AG04450 (cell line): ENCODE results near the gene SLC12A2. TPM values are rescaled to one million over a fixed set of nuclear protein-coding genes. Genes with fewer than 3 reads are reported as not detected.

ENCODE experiments used
- CTCF ChIA-PET: fragments of 300-600, 350-600 bp; formaldehyde crosslinking; extraction: SDS; loops from one replicate; lab custom pipeline; 2022; ENCODE audit warnings: antibody characterized with exemption, inconsistent platforms; lab: Charles Lee
- POLR2A ChIA-PET: fragments of 350-600 bp; formaldehyde crosslinking; extraction: SDS; loops from one replicate; lab custom pipeline; 2021; ENCODE audit warnings: antibody characterized with exemption, inconsistent platforms; lab: Yijun Ruan, JAX
- DNase-seq: peaks from one replicate; pipeline ENCODE4 v3.0.0-alpha.2; 2011; ENCODE audit warnings: low read depth, low spot score
- H3K27ac ChIP-seq: one replicate; pipeline ENCODE4 v1.5.1; 2012; ENCODE audit warnings: low read depth, low read length, control low read depth
- H3K27me3 ChIP-seq: one replicate; pipeline ENCODE4 v1.6.0; 2012; ENCODE audit warnings: low read length; ENCODE audit not compliant: control insufficient read depth, insufficient read depth
- H3K4me3 ChIP-seq: 2 replicates; pipeline ENCODE4 v1.5.1; 2011; ENCODE audit warnings: mild to moderate bottlenecking, low read depth, low read length, control low read depth
- H3K9me3 ChIP-seq: 2 replicates; pipeline ENCODE4 v1.5.1; 2012; ENCODE audit warnings: low read length; ENCODE audit not compliant: control insufficient read depth, insufficient read depth
- polyA plus RNA-seq: library from polyadenylated mRNA; depleted of rRNA; stranded (reverse); fragments of >200 nt; gene quantifications from 2 replicates; pipeline ENCODE4 v1.2.3, GENCODE V29; 2011
- TF ChIP-seq, protein P1 (sequence below): IDR thresholded peaks from 2 replicates; pipeline ENCODE4 v1.5.1; 2011; ENCODE audit warnings: low read depth, low read length, control low read depth, inconsistent platforms

The SLC12A2 gene
- polyA plus RNA-seq, 1 experiment = 10.5 TPM

GRCh38 chr5:128197896-128198522 lies 114.4 kb downstream of the SLC12A2 start:
- CTCF ChIA-PET = no interaction called here
- no peak overlapping the region for H3K27ac ChIP-seq
- DNase-seq = no peak
- H3K4me3 ChIP-seq = no peak overlapping the region
- POLR2A ChIA-PET = no interaction called here
- TF ChIP-seq, protein P1, sequence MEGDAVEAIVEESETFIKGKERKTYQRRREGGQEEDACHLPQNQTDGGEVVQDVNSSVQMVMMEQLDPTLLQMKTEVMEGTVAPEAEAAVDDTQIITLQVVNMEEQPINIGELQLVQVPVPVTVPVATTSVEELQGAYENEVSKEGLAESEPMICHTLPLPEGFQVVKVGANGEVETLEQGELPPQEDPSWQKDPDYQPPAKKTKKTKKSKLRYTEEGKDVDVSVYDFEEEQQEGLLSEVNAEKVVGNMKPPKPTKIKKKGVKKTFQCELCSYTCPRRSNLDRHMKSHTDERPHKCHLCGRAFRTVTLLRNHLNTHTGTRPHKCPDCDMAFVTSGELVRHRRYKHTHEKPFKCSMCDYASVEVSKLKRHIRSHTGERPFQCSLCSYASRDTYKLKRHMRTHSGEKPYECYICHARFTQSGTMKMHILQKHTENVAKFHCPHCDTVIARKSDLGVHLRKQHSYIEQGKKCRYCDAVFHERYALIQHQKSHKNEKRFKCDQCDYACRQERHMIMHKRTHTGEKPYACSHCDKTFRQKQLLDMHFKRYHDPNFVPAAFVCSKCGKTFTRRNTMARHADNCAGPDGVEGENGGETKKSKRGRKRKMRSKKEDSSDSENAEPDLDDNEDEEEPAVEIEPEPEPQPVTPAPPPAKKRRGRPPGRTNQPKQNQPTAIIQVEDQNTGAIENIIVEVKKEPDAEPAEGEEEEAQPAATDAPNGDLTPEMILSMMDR = no peak
- no peaks in the 10 kb centered on the region for H3K27me3 ChIP-seq
- H3K9me3 ChIP-seq = no peaks in the 10 kb centered on the region

DNA sequence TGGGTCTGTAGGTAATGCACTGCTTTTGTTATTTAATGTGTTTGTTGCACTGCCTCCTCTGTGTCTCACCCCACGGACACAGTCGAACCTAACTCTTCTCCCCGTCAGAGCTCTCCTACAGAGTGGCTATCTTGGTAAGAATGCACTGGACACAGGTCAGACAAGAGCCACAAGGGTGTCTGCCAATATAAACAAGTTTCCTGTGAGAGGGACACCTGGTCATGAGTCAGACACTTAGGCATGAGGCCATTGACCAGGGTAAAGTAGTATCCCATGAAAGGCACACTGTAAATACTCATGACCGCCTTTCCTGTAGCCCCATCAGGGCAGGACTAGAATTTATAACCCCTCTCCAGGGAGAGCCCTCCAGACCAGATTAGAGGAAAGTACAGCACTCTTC lies 115.5 kb downstream of the SLC12A2 start:
- POLR2A ChIA-PET = no interaction called here
- TF ChIP-seq, protein P1 = no peak
- H3K4me3 ChIP-seq = no peak overlapping the region
- CTCF ChIA-PET = interaction anchor here (0.6 to 4.1 kb wide), 5 partner anchors 21 to 636 kb away, joined by 3 to 58 read pairs (median 4); no protein-coding TSS in a partner anchor
- no peak overlapping the region for H3K27ac ChIP-seq
- no peaks in the 10 kb centered on the region for H3K27me3 ChIP-seq
- DNase-seq = no peak
- no peaks in the 10 kb centered on the region for H3K9me3 ChIP-seq

GRCh38 chr5:128199611-128200010 lies 116.0 kb downstream of the SLC12A2 start:
- no peaks in the 10 kb centered on the region for H3K27me3 ChIP-seq
- CTCF ChIA-PET = interaction anchor here (0.6 to 4.1 kb wide), 11 partner anchors 9 to 636 kb away, joined by 3 to 58 read pairs (median 3); no protein-coding TSS in a partner anchor
- POLR2A ChIA-PET = no interaction called here
- no peak overlapping the region for H3K4me3 ChIP-seq
- no peak overlapping the region for H3K27ac ChIP-seq
- TF ChIP-seq, protein P1 = no peak
- H3K9me3 ChIP-seq = no peaks in the 10 kb centered on the region
- DNase-seq = no peak

DNA sequence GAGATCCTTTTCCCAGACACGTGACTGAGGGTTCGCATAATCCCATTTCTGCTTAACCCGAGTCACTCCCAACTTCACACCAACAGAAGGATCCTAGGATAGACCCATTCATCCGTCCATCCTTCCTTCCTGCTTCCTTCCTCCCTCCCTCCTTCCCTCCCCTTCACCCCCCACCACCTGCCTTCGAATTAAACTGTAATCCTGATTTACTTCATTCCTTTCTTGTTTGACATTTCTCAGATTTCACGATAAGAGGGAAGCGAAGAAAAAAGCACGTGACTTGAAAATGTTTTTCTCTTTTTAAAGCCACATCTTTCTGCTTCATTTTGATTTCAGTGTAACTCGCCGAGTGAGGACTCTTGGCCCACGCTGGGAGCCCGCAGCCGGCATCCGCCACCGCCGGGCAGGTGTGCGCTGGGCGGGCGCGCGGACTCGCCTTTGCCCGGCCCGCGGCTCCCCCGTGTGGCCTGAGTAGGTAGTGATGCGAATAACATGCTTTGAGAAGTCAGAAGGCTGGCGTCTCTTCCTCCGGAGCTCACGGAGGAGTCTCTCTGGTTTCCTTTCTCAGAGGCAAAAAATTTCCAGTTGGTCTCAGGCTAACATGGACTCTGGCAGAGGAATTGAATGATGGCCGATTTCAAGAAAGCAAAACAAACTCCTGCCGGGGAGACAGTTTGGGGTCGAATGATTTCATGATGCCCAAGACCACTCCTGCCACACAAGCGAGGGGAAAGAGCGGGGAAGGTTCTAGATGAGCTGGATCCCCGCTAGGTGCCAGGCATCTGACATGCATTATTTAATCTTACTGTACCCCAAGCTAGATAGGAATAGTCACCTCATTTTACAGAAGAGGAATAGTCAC lies 117.7 kb downstream of the SLC12A2 start:
- Histone ChIP-seq H3K9me3 (no peaks in the 10 kb centered on the region), H3K27me3 (no peaks in the 10 kb centered on the region), H3K4me3 (peak overlapping the region; percentile 33), H3K27ac (no peak overlapping the region)
- ChIA-PET CTCF (interaction anchor here (0.6 to 4.1 kb wide), 36 partner anchors 9 to 641 kb away, joined by 3 to 58 read pairs (median 4); no protein-coding TSS in a partner anchor), POLR2A (no interaction called here)
- DNase-seq = no peak
- TF ChIP-seq, protein P1 = peak; percentile 85
